GM18508 (cell line): ENCODE results near the gene NID2.

Source experiments
- ATAC-seq: cut with Tn5 transposase; IDR thresholded peaks from one replicate; pipeline ENCODE4 v1.9.1; 2021; ENCODE audit warnings: moderate number of reproducible peaks; ENCODE audit not compliant: insufficient read depth, unreplicated experiment

Gene NID2

DNA sequence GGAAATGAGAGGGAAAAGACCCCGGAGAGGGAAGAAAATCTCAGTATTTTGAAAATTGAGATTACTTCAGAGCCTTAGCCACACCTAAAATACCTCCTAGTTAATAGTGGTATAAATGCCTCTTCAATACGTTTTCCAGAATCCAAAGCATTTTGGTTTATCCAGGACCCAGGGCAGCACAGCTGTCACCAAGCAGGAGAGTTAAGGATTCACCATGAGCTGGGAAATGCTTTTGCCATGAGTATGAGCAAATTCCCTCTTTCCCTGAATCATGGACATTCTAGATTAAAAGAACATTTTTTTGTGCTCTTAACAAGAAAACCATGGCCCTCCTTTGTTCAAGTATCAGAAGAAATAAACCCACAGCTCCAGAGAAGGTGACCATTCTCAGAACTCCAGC is 101.3 kb downstream of the NID2 start:
- no peak for ATAC-seq

DNA sequence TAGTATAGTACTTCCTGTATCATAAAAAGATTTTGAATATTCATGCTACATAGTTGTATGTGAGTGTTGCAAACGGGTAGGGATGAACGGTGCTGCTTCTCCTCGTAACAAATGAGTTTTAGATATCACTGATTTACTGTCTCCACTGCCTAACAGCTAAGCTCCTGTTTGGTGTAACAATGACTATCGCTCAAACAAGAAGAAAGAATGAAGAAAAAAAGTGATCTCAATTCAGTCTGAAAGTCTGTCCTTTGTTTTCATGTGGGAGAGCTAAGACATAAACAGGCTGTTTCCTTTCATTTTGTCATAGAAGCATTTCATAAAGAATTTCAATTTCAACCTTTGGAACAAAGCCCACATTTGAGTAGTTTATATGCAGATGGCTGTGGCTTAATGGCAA is 105.6 kb downstream of the NID2 start:
- no peak for ATAC-seq

- ATAC-seq, result no peak
Observed at GRCh38 chr14:51962711-51963110, 106.1 kb downstream of the NID2 start.

DNA sequence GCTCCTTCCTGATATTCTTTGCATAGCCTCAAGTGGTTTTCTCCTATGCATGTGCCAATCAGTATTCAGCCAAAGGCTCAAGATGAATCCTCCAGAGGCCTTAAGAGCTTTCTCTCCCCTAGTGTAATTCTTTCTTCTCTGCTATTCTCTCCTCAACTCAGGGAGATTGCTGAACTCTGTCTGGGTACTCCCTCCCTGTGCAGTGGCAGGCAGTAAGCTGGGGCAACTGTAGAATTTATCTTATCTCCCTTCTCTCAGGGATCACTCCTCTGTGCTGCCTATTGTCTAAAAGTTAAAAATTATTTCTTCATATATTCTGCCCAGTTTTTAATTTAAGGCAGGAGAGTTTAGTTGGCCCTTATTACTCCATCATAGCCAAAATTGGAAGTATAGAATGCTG is 108.0 kb downstream of the NID2 start:
- no peak for ATAC-seq

DNA sequence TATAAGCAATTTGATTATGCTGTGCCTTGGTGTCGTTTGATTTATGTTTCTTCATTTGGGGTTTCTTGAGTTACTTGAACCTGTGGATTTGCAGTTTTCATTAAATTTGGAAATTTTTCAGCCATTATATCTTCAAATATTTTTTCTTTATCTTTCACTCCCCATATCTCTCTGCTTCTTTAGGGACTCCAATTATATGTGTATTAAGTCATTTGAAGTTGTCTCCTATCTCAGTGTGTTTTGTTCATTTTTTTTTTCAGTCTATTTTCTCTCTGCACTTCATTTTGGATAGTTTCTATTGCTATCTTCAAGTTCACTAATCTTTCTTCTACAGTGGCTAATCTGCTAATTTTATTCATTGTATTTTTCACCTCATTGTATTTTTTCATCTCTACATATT is 108.9 kb downstream of the NID2 start:
- no peak for ATAC-seq

GRCh38 chr14:51957950-51958349 is 110.9 kb downstream of the NID2 start:
- no peak for ATAC-seq
